Choroid plexus epithelial cell (primary cell): ENCODE measurements around the gene TMEM120B.

Experiments used
- DNase-seq: peaks from one replicate; pipeline ENCODE4 v3.0.0-alpha.2; 2010; ENCODE audit warnings: low read depth
- H3K4me3 ChIP-seq: 2 replicates; pipeline ENCODE4 v1.5.1; 2011; ENCODE audit warnings: low read depth, mild to moderate bottlenecking, control low read depth, low read length, moderate library complexity
- CTCF ChIP-seq: conservative IDR thresholded peaks from 2 replicates; pipeline ENCODE4 v1.5.1; 2011; ENCODE audit warnings: low read depth, mild to moderate bottlenecking, control low read depth, inconsistent platforms, low read length, moderate library complexity

Gene TMEM120B

DNA sequence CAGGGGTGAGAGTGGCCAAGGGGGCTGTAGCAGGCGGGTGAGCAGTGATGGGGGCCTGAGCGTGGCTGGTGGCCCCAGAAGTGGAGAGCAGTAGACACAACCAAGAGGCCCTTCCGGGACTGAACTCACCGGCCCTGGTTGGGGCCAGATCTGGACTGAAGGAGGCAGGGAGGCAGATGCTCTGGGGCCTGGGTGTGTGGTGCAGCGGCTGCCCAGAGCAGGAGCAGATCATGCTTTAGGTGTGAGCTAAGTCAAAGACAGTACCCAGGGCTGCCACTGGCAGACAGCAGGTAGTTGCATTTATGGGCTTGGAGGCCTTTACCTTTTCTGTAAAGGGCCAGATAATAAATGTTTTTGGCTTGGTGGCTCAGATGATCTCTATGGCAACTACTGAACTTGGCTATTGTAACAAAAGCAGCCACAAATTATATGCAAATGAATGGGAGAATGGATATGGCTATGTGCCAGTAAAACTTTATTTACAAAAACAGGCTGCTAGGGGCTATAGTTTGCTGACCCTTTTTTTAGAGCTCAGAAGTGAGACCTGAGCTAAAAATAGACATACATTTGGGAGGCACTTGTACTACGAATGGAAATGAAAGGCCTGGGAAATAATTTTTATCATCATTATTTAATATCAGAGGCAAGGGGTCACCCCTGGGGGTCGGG lies 116.8 kb downstream of the TMEM120B start:
- TF ChIP-seq CTCF = no peak
- no peak overlapping the region for H3K4me3 ChIP-seq
- DNase-seq = no peak

DNA sequence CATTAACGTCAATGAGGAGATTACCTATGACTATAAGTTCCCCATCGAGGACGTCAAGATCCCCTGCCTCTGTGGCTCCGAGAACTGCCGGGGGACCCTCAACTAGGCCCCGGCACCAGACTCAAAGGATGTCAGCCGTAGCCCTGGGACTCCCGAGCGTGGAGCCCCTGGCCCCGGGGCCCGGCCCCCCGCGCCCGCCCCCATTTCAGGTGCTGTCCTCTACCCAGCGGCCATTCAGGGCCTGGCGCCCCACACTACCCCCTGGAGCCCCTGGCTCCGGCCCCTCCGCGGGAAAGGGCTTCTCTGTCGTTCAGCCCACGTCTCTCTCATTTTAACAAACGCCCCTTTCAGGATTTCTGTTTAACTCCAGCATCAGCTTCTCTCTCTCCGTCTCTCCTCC lies 117.6 kb downstream of the TMEM120B start:
- no peak for TF ChIP-seq CTCF
- DNase-seq = no peak
- no peak overlapping the region for H3K4me3 ChIP-seq

- no peak for TF ChIP-seq CTCF
- no peak overlapping the region for H3K4me3 ChIP-seq
- no peak for DNase-seq
Observed at GRCh38 chr12:121830588-121831265, 118.2 kb downstream of the TMEM120B start.
